ENCODE results near the gene PLA2G2D. TPM values are rescaled to one million over a fixed set of nuclear protein-coding genes. Genes with fewer than 3 reads are reported as not detected.

The PLA2G2D gene
- total and polyA plus RNA-seq, 2 experiments from 2014 or later: not detected

GRCh38 chr1:20147846-20148570 is 28.7 kb upstream of the PLA2G2D start:
- no peak overlapping the region for H3K27ac Mint-ChIP-seq
- H3K4me1 ChIP-seq (ENCODE audit: insufficient read depth): peaks cover 6% of the 10 kb centered on the region; the same call in 1 of the 2 replicates
- no peak overlapping the region for H3K27ac ChIP-seq (ENCODE audit: low read depth)
- H3K36me3 Mint-ChIP-seq (ENCODE audit: low read depth): no peaks in the 10 kb centered on the region
- ATAC-seq: no peak
- no peak for DNase-seq (ENCODE audit: low spot score)
- no peak overlapping the region for H3K4me3 Mint-ChIP-seq
- H3K79me2 ChIP-seq (replicated peaks; ENCODE audit: insufficient read depth): no peaks in the 10 kb centered on the region
- no peaks in the 10 kb centered on the region for H3K36me3 ChIP-seq (ENCODE audit: insufficient read depth)
- H2AFZ ChIP-seq: no peak overlapping the region
- no peaks in the 10 kb centered on the region for H3K9me2 ChIP-seq (ENCODE audit: insufficient read depth)
- H3K4me1 Mint-ChIP-seq: peaks cover 12% of the 10 kb centered on the region; the same call in 2 of the 3 replicates
- TF ChIP-seq ETS1 (IDR thresholded peaks at IDR 0.05): no peak
- no peak for TF ChIP-seq ZNF462 (CRISPR knock-in tag; IDR thresholded peaks at IDR 0.05)
- no peak for TF ChIP-seq CTCF (conservative IDR thresholded peaks at IDR 0.05; ENCODE audit: low read depth in 2 of 2)
- no peak for TF ChIP-seq ZNF331 (CRISPR knock-in tag; IDR thresholded peaks at IDR 0.05; ENCODE audit: low read depth)
- no peak for TF ChIP-seq EZH2 (IDR thresholded peaks at IDR 0.05; ENCODE audit: low read depth, unreplicated experiment)
- TF ChIP-seq POLR2AphosphoS5 (IDR thresholded peaks at IDR 0.05; ENCODE audit: low read depth): no peak
- no peak for TF ChIP-seq EZH2phosphoT487 (IDR thresholded peaks at IDR 0.05; ENCODE audit: unreplicated experiment)
- no peak for TF ChIP-seq REST (IDR thresholded peaks at IDR 0.05; ENCODE audit: unreplicated experiment)
- TF ChIP-seq STAT1 (IDR thresholded peaks at IDR 0.05; ENCODE audit: unreplicated experiment): no peak
- no peak for TF ChIP-seq ZNF114 (CRISPR knock-in tag; IDR thresholded peaks at IDR 0.05)
- TF ChIP-seq CREB1 (CRISPR knock-in tag; IDR thresholded peaks at IDR 0.05; ENCODE audit: low read depth): no peak
- TF ChIP-seq JUNB (IDR thresholded peaks at IDR 0.05; ENCODE audit: unreplicated experiment): no peak
- TF ChIP-seq NANOG (IDR thresholded peaks at IDR 0.05; ENCODE audit: borderline replicate concordance): no peak
- 0 out of 2 replicates have a peak, but pooled peaks cover 3% of the 10 kb centered on the region for H3F3A ChIP-seq (replicated peaks; ENCODE audit: low read depth)
- no peak overlapping the region for H3K4me3 ChIP-seq
- H3K27me3 ChIP-seq (ENCODE audit: insufficient read depth): no peaks in the 10 kb centered on the region
- no peaks in the 10 kb centered on the region for H4K20me1 ChIP-seq (replicated peaks; ENCODE audit: insufficient read depth)
- no peak overlapping the region for H3K4me2 ChIP-seq
- no peaks in the 10 kb centered on the region for H3K9me3 Mint-ChIP-seq
- peaks cover 1% of the 10 kb centered on the region for H3K27me3 Mint-ChIP-seq (ENCODE audit: insufficient read depth, low read depth, poor library complexity)

All from GM23338 (cell line).